HEK293T (cell line): ENCODE results near the gene ACTL6A.

ENCODE experiments used
- ARNT ChIP-seq: fragments of 450-650 bp; IDR thresholded peaks from 2 replicates; pipeline ENCODE4 v1.6.1; 2017; ENCODE audit warnings: mild to moderate bottlenecking
- ELF4 ChIP-seq: fragments of 450-650 bp; IDR thresholded peaks from 2 replicates; pipeline ENCODE4 v1.6.1; 2017; ENCODE audit warnings: antibody characterized with exemption
- FOXA1 ChIP-seq: fragments of 450-650 bp; IDR thresholded peaks from 2 replicates; pipeline ENCODE4 v1.6.1; 2016; ENCODE audit warnings: mild to moderate bottlenecking
- FOXK2 ChIP-seq: fragments of 450-650 bp; IDR thresholded peaks from 2 replicates; pipeline ENCODE4 v1.6.1; 2016; ENCODE audit warnings: mild to moderate bottlenecking
- LEF1 ChIP-seq: fragments of 450-650 bp; IDR thresholded peaks from 2 replicates; pipeline ENCODE4 v1.6.1; 2017; ENCODE audit warnings: mild to moderate bottlenecking, borderline replicate concordance
- SP1 ChIP-seq: fragments of 450-650 bp; IDR thresholded peaks from 2 replicates; pipeline ENCODE4 v1.6.1; 2017
- SUZ12 ChIP-seq: fragments of 450-650 bp; IDR thresholded peaks from 2 replicates; pipeline ENCODE4 v1.6.1; 2016; ENCODE audit warnings: mild to moderate bottlenecking
- TARDBP ChIP-seq: fragments of 450-650 bp; IDR thresholded peaks from 2 replicates; pipeline ENCODE4 v1.6.1; 2016

DNA sequence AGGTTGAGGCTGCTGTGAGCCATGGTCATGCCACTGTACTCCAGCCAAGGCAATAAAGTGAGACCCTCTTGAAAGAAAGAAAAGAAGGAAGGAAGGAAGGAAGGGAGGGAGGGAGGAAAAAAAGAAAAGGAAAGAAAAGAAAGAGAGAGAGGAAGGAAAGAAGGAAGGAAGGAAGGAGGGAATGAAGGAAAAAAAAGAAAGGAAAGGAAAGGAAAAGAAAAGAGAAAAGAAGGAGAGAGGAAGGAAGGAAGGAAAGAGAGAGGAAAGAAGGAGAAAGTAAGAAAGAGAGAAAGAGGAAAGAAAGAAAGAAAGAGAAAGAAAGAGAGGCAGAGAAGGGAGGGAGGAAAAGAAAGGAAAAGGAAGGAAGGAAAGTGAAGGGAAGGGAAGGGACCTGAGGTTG, 20.4 kb upstream of the ACTL6A start:
- TF ChIP-seq SUZ12 (no peak), TARDBP (no peak), SP1 (no peak), FOXK2 (no peak), ARNT (no peak), ELF4 (no peak), FOXA1 (no peak), LEF1 (no peak)
